K562 (cell line): Measurements from ENCODE around the gene MARCHF3. TPM values are rescaled to one million over a fixed set of nuclear protein-coding genes. Genes with fewer than 3 reads are reported as not detected.

Experiments
- CTCFL ChIP-seq: IDR thresholded peaks from 2 replicates; pipeline ENCODE4 v1.6.1; 2011; ENCODE audit warnings: borderline replicate concordance, low read depth, mild to moderate bottlenecking, moderate library complexity, low read length; ENCODE audit not compliant: insufficient read depth, poor library complexity, severe bottlenecking
- FIP1L1 ChIP-seq: fragments of 200-400 bp; formaldehyde crosslinking; IDR thresholded peaks from 2 replicates; pipeline ENCODE4 v1.6.1; 2018; ENCODE audit warnings: mild to moderate bottlenecking, low read depth, low read length; ENCODE audit not compliant: poor library complexity, severe bottlenecking
- NR2C2 ChIP-seq, 2 experiments: fragments of 200-800 bp in 1 of 2; sonication (Bioruptor generic) in 1 of 2; sonication (generic) in 1 of 2; formaldehyde crosslinking in 1 of 2; IDR thresholded peaks; 2 replicates each; pipeline versions ENCODE4 v1.6.1 to v1.8.0; 2016 to 2022; ENCODE audit warnings: mild to moderate bottlenecking in 1 of 2, missing compliant biosample characterization in 1 of 2, missing genetic modification characterization in 1 of 2, missing genetic modification reagents in 1 of 2
- RBM34 ChIP-seq: fragments of 200-400 bp; formaldehyde crosslinking; IDR thresholded peaks from 2 replicates; pipeline ENCODE4 v1.6.1; 2018; ENCODE audit warnings: low read length, borderline replicate concordance; ENCODE audit not compliant: insufficient read depth
- RCOR1 ChIP-seq, 2 experiments: IDR thresholded peaks; 2 replicates each; pipeline ENCODE4 v1.6.1; 2012; ENCODE audit warnings: low read depth in 2 of 2, low read length in 2 of 2, borderline replicate concordance in 1 of 2, improper control_type of control experiment in 1 of 2
- ZNF507 ChIP-seq: conservative IDR thresholded peaks from 2 replicates; pipeline ENCODE4 v1.6.1; 2017; ENCODE audit warnings: missing genetic modification characterization, missing compliant biosample characterization
- polyA plus RNA-seq, 8 experiments: library from polyadenylated mRNA; depleted of rRNA in 4 of 8; stranded (reverse) in 5 of 8; unstranded in 3 of 8; fragments of >200 nt; fragmentation: Nextera tagmentation in 2 of 8; fragmentation: Illumina TruSeq in 1 of 8; extraction: Ambion mirVana in 2 of 8; extraction: Trizol in 1 of 8; gene quantifications; 2 replicates each; pipeline versions ENCODE4 v1.2.1 to v1.2.3, GENCODE V29; 2011 to 2014; ENCODE audit warnings: inconsistent platforms in 1 of 8, missing spikeins in 1 of 8
- total RNA-seq, 7 experiments: library from RNA; depleted of rRNA in 6 of 7; stranded (reverse); fragments of >200 nt in 6 of 7; fragmentation: Illumina TruSeq in 2 of 7; extraction: Trizol in 2 of 7; gene quantifications; 2 replicates each; pipeline versions ENCODE4 v1.2.1 to v1.2.3, GENCODE V29; 2011 to 2021; ENCODE audit warnings: low replicate concordance in 1 of 7
- TF ChIP-seq, protein P1 (sequence below), 2 experiments: fragments of 450-650 bp in 1 of 2; sonication (generic) in 1 of 2; formaldehyde crosslinking in 1 of 2; IDR thresholded peaks; 2 replicates each; pipeline versions ENCODE4 v1.7.1 to v1.9.0; 2016 to 2022; ENCODE audit warnings: inconsistent platforms in 1 of 2, mild to moderate bottlenecking in 1 of 2, missing genetic modification reagents in 1 of 2
- TF ChIP-seq, protein P2 (sequence below): sonication (generic); formaldehyde crosslinking; IDR thresholded peaks from 2 replicates; pipeline ENCODE4 v1.8.0; 2022; ENCODE audit warnings: mild to moderate bottlenecking, missing genetic modification reagents

Gene MARCHF3
- total and polyA plus RNA-seq, 9 of the 15 experiments (the other 6 are each of a cell fraction or from before 2014, with no cell fraction given), result 5.6 to 37.4 (median 16.5) TPM

- TF ChIP-seq, protein P1, sequence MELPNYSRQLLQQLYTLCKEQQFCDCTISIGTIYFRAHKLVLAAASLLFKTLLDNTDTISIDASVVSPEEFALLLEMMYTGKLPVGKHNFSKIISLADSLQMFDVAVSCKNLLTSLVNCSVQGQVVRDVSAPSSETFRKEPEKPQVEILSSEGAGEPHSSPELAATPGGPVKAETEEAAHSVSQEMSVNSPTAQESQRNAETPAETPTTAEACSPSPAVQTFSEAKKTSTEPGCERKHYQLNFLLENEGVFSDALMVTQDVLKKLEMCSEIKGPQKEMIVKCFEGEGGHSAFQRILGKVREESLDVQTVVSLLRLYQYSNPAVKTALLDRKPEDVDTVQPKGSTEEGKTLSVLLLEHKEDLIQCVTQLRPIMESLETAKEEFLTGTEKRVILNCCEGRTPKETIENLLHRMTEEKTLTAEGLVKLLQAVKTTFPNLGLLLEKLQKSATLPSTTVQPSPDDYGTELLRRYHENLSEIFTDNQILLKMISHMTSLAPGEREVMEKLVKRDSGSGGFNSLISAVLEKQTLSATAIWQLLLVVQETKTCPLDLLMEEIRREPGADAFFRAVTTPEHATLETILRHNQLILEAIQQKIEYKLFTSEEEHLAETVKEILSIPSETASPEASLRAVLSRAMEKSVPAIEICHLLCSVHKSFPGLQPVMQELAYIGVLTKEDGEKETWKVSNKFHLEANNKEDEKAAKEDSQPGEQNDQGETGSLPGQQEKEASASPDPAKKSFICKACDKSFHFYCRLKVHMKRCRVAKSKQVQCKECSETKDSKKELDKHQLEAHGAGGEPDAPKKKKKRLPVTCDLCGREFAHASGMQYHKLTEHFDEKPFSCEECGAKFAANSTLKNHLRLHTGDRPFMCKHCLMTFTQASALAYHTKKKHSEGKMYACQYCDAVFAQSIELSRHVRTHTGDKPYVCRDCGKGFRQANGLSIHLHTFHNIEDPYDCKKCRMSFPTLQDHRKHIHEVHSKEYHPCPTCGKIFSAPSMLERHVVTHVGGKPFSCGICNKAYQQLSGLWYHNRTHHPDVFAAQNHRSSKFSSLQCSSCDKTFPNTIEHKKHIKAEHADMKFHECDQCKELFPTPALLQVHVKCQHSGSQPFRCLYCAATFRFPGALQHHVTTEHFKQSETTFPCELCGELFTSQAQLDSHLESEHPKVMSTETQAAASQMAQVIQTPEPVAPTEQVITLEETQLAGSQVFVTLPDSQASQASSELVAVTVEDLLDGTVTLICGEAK (IDR thresholded peaks at IDR 0.05), result no peak
- TF ChIP-seq, protein P1 (CRISPR knock-in tag; IDR thresholded peaks at IDR 0.05), result no peak
- TF ChIP-seq CTCFL (no peak), NR2C2 (CRISPR knock-in tag; IDR thresholded peaks at IDR 0.05) (no peak), NR2C2 (tag; IDR thresholded peaks at IDR 0.05) (0 out of 2 replicates have a peak, but pooled peaks have one; percentile 27), ZNF507 (tag) (no peak), RCOR1 (IDR thresholded peaks at IDR 0.05; ENCODE audit: borderline replicate concordance in 1 of 2, low read depth in 2 of 2, low read length in 2 of 2) (no peak), FIP1L1 (no peak), RBM34 (no peak)
- TF ChIP-seq, protein P2, sequence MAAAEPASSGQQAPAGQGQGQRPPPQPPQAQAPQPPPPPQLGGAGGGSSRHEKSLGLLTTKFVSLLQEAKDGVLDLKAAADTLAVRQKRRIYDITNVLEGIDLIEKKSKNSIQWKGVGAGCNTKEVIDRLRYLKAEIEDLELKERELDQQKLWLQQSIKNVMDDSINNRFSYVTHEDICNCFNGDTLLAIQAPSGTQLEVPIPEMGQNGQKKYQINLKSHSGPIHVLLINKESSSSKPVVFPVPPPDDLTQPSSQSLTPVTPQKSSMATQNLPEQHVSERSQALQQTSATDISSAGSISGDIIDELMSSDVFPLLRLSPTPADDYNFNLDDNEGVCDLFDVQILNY (CRISPR knock-in tag), result no peak
Observed at GRCh38 chr5:126918615-126918957, 111.8 kb downstream of the MARCHF3 start (continued).
